B cell (primary cell): Measurements from ENCODE around the gene ZNF736.

Experiments used
- EZH2 ChIP-seq: IDR thresholded peaks from 2 replicates; pipeline ENCODE4 v1.6.1; 2012; ENCODE audit warnings: borderline replicate concordance, low read depth, mild to moderate bottlenecking, moderate library complexity, low read length; ENCODE audit not compliant: insufficient read depth, poor library complexity, severe bottlenecking
- TF ChIP-seq, protein P1 (sequence below): fragments of 200-600 bp; IDR thresholded peaks from one replicate; pipeline ENCODE4 v1.8.0; 2022; ENCODE audit warnings: antibody characterized with exemption, mild to moderate bottlenecking

DNA sequence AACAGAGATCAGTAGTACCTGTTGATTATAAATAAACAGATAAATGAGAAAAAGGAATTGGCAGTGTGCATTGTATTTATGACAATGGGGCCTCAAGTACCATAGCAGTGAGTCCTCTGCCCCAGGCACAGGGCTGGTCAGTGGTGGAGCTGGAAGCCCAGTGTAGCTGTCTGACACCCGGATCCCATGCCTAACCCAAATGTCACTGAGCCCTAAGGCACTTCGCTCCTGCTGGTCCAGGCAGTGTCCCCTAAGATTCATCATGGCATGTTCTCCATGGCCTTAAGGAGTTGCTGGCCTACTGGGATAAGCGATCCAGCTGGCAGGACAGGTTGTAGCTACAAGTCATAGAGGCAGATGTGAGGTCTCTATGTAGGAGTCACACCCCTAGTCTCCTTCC is 3.3 kb upstream of the ZNF736 start:
- TF ChIP-seq, protein P1, sequence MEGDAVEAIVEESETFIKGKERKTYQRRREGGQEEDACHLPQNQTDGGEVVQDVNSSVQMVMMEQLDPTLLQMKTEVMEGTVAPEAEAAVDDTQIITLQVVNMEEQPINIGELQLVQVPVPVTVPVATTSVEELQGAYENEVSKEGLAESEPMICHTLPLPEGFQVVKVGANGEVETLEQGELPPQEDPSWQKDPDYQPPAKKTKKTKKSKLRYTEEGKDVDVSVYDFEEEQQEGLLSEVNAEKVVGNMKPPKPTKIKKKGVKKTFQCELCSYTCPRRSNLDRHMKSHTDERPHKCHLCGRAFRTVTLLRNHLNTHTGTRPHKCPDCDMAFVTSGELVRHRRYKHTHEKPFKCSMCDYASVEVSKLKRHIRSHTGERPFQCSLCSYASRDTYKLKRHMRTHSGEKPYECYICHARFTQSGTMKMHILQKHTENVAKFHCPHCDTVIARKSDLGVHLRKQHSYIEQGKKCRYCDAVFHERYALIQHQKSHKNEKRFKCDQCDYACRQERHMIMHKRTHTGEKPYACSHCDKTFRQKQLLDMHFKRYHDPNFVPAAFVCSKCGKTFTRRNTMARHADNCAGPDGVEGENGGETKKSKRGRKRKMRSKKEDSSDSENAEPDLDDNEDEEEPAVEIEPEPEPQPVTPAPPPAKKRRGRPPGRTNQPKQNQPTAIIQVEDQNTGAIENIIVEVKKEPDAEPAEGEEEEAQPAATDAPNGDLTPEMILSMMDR = no peak
- TF ChIP-seq EZH2 = no peak
